Measurements from ENCODE around the gene ATP11A.
"Not testable (repeated sequence)": the region's sequence is repeated elsewhere in the genome, so short reads cannot be mapped to it uniquely, and the experiment has no call there.

GRCh38 chr13:112685189-112685805 is 4.5 kb upstream of the ATP11A start:
- not testable (repeated sequence) for TF ChIP-seq POLR2A (IDR thresholded peaks at IDR 0.05)
- TF ChIP-seq, protein P1, sequence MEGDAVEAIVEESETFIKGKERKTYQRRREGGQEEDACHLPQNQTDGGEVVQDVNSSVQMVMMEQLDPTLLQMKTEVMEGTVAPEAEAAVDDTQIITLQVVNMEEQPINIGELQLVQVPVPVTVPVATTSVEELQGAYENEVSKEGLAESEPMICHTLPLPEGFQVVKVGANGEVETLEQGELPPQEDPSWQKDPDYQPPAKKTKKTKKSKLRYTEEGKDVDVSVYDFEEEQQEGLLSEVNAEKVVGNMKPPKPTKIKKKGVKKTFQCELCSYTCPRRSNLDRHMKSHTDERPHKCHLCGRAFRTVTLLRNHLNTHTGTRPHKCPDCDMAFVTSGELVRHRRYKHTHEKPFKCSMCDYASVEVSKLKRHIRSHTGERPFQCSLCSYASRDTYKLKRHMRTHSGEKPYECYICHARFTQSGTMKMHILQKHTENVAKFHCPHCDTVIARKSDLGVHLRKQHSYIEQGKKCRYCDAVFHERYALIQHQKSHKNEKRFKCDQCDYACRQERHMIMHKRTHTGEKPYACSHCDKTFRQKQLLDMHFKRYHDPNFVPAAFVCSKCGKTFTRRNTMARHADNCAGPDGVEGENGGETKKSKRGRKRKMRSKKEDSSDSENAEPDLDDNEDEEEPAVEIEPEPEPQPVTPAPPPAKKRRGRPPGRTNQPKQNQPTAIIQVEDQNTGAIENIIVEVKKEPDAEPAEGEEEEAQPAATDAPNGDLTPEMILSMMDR (IDR thresholded peaks at IDR 0.05) = not testable (repeated sequence)

Measured in sigmoid colon (tissue), 3 donors.